ENCODE results near the gene SYCE3.

DNA sequence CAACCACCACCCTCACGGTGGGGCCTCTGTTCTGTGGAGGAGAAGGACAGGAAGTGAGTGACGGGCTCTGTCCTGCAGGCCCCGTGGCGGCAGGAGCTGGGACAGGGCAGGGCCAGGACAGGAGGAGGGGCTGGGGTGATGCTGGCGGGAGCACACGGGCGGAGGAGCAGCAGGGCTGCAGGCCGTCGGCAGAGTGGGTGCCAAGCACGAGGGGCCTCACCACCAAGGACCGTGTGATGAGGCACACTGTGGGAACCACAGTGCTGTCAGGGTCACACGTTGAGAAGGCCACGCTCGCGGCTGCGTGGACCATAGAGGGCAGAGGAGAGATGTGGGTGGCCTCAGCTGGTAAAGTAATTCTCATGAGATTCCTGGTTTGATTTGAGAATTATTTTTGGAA lies 45.8 kb downstream of the SYCE3 start:
- TF ChIP-seq, protein P1, sequence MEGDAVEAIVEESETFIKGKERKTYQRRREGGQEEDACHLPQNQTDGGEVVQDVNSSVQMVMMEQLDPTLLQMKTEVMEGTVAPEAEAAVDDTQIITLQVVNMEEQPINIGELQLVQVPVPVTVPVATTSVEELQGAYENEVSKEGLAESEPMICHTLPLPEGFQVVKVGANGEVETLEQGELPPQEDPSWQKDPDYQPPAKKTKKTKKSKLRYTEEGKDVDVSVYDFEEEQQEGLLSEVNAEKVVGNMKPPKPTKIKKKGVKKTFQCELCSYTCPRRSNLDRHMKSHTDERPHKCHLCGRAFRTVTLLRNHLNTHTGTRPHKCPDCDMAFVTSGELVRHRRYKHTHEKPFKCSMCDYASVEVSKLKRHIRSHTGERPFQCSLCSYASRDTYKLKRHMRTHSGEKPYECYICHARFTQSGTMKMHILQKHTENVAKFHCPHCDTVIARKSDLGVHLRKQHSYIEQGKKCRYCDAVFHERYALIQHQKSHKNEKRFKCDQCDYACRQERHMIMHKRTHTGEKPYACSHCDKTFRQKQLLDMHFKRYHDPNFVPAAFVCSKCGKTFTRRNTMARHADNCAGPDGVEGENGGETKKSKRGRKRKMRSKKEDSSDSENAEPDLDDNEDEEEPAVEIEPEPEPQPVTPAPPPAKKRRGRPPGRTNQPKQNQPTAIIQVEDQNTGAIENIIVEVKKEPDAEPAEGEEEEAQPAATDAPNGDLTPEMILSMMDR (IDR thresholded peaks at IDR 0.05; ENCODE audit: low read depth, low read length, poor library complexity, severe bottlenecking), result no peak
- no peak for TF ChIP-seq EZH2phosphoT487 (IDR thresholded peaks at IDR 0.05; ENCODE audit: borderline replicate concordance, low read length)

Data from DOHH2 (cell line).